GM18498 (cell line): ENCODE results near the gene SLC22A17.
A peak's percentile ranks its signal among the peaks of the same experiment; 100 is the strongest.
"Not testable (repeated sequence)": the region's sequence is repeated elsewhere in the genome, so short reads cannot be mapped to it uniquely, and the experiment has no call there.

Source experiments
- ATAC-seq: cut with Tn5 transposase; IDR thresholded peaks from one replicate; pipeline ENCODE4 v1.9.1; 2021; ENCODE audit warnings: mild to moderate bottlenecking, moderate library complexity; ENCODE audit not compliant: unreplicated experiment

SLC22A17 gene

GRCh38 chr14:23345987-23346692, 6.5 kb downstream of the SLC22A17 start:
- ATAC-seq, result no peak

GRCh38 chr14:23344481-23344880, 8.2 kb downstream of the SLC22A17 start:
- no peak for ATAC-seq

- ATAC-seq, result no peak
Observed at GRCh38 chr14:23339506-23340268, 13.0 kb downstream of the SLC22A17 start.

- ATAC-seq, result no peak
Observed at GRCh38 chr14:23335623-23336022, 17.1 kb downstream of the SLC22A17 start.

GRCh38 chr14:23327947-23328744, 24.5 kb downstream of the SLC22A17 start:
- no peak for ATAC-seq

GRCh38 chr14:23326491-23327332, 26.0 kb downstream of the SLC22A17 start:
- no peak for ATAC-seq

GRCh38 chr14:23325746-23326145, 26.9 kb downstream of the SLC22A17 start:
- not testable (repeated sequence) for ATAC-seq

GRCh38 chr14:23324993-23325392, 27.7 kb downstream of the SLC22A17 start:
- no peak for ATAC-seq

- no peak for ATAC-seq
Observed at GRCh38 chr14:23324455-23324846, 28.2 kb downstream of the SLC22A17 start.

- ATAC-seq, result no peak
Observed at GRCh38 chr14:23323838-23324454, 28.7 kb downstream of the SLC22A17 start.

GRCh38 chr14:23322568-23323517, 29.8 kb downstream of the SLC22A17 start:
- ATAC-seq, result no peak

GRCh38 chr14:23321572-23322547, 30.8 kb downstream of the SLC22A17 start:
- ATAC-seq, result peak; percentile 15

- ATAC-seq, result peak; percentile 91
Observed at GRCh38 chr14:23320584-23321571, 31.8 kb downstream of the SLC22A17 start, which contains the start of gene PABPN1. TSS of gene PABPN1 (plus strand) at chr14:23321457. CDS start at chr14:23321470, 13 bp downstream.

GRCh38 chr14:23319746-23320583, 32.7 kb downstream of the SLC22A17 start:
- ATAC-seq, result no peak

- ATAC-seq, result no peak
Observed at GRCh38 chr14:23316300-23316699, 36.4 kb downstream of the SLC22A17 start.

- no peak for ATAC-seq
Observed at GRCh38 chr14:23310546-23310945, 42.1 kb downstream of the SLC22A17 start.
